OCI-LY3 (cell line): ENCODE results near the gene POTEM.
"Not testable (repeated sequence)": the region's sequence is repeated elsewhere in the genome, so short reads cannot be mapped to it uniquely, and the experiment has no call there.

Experiments used
- EZH2phosphoT487 ChIP-seq: fragments of 200-600 bp; shearing (Covaris generic); IDR thresholded peaks from 2 replicates; pipeline ENCODE4 v1.6.1; 2018; ENCODE audit warnings: antibody characterized with exemption, mixed run types, low read depth
- TF ChIP-seq, protein P1 (sequence below): fragments of 200-600, 300-600 bp; sonication (generic); IDR thresholded peaks from 2 replicates; pipeline ENCODE4 v1.5.1; 2014; ENCODE audit warnings: antibody characterized with exemption, low read length, low read depth

DNA sequence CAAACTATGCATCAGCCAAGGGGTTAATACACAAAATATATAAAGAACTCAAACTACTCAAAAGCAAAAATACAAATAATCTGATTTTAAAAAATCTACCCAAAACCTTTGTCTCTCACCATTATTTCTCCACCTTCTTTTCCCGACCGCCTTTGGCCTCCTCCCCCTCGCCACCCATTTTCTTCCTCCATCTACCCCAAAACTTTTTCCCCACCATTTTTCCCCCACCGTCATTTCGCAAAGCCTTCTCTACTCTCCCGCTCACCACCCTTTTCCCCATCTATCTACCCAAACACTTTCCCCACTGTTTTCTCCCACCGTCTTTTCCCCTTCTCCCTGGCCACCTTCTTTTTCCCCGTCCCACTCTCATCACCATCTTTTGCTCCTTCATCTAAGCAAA is 48.9 kb upstream of the POTEM start:
- TF ChIP-seq, protein P1, sequence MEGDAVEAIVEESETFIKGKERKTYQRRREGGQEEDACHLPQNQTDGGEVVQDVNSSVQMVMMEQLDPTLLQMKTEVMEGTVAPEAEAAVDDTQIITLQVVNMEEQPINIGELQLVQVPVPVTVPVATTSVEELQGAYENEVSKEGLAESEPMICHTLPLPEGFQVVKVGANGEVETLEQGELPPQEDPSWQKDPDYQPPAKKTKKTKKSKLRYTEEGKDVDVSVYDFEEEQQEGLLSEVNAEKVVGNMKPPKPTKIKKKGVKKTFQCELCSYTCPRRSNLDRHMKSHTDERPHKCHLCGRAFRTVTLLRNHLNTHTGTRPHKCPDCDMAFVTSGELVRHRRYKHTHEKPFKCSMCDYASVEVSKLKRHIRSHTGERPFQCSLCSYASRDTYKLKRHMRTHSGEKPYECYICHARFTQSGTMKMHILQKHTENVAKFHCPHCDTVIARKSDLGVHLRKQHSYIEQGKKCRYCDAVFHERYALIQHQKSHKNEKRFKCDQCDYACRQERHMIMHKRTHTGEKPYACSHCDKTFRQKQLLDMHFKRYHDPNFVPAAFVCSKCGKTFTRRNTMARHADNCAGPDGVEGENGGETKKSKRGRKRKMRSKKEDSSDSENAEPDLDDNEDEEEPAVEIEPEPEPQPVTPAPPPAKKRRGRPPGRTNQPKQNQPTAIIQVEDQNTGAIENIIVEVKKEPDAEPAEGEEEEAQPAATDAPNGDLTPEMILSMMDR, result not testable (repeated sequence)
- TF ChIP-seq EZH2phosphoT487, result not testable (repeated sequence)
